HS-27A (cell line): ENCODE results near the gene ABCA7.
"Not testable (repeated sequence)": the region's sequence is repeated elsewhere in the genome, so short reads cannot be mapped to it uniquely, and the experiment has no call there.

Experiments used
- DNase-seq: peaks from one replicate; pipeline ENCODE4 v3.0.0-alpha.2; 2012; ENCODE audit warnings: low read depth, missing footprints

ABCA7 gene

DNA sequence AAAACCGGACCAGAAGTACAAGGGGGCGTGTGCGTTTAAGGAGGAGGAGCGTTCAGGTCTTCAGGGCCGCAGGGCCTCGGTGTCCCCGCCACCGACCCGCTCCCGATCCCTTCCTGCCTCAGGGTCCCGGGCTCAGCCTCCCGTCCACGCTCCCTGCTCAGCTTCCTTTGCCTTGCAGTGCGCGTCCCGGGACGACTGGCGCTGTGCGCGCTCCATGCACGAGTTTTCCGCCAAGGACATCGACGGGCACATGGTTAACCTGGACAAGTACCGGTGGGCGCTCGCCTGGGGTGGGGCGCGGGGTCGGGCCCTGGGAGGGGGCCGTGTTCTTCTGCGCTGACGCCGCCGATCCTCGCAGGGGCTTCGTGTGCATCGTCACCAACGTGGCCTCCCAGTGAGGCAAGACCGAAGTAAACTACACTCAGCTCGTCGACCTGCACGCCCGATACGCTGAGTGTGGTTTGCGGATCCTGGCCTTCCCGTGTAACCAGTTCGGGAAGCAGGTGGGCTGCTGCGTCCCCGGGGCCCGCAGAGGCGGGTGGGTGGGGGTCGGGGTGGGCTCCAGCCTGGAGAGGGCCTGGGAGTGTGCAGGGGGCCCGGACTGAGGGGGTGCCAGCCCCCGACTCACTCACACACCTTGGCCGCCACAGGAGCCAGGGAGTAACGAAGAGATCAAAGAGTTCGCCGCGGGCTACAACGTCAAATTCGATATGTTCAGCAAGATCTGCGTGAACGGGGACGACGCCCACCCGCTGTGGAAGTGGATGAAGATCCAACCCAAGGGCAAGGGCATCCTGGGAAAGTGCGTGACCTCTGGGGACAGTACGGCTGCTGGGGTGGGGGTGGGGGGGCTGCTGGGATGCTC lies 65.3 kb downstream of the ABCA7 start:
- DNase-seq: no peak

DNA sequence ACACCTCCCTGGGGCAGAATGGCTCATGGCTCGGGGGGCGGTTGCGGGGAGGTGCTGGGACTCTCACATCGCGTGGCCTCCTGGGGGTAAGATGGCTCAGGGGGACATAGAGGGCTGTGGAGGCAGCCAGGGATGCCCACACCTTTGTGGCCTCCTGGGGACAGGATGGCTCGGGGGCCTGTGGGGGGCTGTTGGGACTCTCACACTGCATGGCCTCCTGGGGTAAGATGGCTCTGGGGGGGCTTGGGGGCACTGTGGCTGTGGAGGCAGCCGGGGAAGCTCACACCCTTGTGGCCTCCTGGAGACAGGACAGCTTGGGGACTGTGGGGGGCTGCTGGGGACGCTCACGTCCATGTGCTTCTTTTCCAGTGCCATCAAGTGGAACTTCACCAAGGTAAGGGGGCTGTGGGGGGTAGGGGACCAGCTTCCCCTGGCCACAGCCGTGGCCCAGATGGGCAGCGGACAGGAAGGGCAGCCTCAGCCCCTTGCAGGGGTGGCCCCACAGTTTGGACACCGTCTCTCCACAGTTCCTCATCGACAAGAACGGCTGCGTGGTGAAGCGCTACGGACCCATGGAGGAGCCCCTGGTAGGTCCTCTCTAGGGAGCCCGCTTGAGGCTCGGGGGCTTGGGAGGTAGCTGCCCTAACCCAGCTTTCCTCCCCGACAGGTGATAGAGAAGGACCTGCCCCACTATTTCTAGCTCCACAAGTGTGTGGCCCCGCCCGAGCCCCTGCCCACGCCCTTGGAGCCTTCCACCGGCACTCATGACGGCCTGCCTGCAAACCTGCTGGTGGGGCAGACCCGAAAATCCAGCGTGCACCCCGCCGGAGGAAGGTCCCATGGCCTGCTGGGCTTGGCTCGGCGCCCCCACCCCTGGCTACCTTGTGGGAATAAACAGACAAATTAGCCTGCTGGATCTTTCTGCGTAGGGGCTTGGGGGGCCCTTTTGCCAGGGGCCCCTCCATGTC lies 66.2 kb downstream of the ABCA7 start:
- DNase-seq: no peak

DNA sequence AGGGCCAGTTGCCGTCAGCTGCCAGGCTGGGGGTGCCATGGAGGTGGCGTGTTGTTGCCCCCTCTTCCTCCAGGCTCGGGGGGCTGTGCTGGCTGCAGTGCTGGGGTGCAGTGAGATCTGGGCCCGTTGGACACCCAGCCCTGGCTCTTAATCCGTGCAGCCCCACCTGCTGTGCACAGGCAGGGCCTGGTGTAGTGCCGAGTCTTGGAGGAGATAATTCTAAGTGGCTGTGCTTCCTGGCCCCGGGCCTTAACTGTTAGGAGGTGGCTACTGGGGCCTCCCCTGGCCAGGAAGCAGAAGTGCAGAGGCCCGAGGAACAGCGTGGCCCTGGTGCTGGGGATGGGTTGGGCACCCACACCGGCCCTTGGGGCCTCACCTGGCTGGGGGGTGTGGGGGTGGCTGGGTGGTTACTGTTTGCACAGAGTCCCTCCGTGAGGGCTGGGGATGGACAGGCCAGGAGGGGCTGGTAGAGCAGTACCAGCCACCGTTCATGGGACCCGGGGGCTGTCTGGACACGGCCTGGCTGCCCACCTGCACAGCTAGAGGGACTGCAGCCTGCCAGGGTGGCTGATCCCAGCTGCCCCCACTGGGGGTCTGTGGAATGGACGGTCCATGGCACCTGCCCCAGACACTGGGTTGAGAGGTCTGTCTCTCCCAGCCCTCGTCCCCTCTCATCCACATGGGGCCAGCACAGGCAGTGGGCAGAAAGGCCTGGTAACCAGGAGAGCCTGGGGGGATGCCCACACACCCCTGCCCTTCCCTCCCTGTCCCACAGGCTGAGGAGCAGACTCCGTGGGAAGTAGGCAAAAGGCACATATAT lies 67.1 kb downstream of the ABCA7 start:
- no peak for DNase-seq

DNA sequence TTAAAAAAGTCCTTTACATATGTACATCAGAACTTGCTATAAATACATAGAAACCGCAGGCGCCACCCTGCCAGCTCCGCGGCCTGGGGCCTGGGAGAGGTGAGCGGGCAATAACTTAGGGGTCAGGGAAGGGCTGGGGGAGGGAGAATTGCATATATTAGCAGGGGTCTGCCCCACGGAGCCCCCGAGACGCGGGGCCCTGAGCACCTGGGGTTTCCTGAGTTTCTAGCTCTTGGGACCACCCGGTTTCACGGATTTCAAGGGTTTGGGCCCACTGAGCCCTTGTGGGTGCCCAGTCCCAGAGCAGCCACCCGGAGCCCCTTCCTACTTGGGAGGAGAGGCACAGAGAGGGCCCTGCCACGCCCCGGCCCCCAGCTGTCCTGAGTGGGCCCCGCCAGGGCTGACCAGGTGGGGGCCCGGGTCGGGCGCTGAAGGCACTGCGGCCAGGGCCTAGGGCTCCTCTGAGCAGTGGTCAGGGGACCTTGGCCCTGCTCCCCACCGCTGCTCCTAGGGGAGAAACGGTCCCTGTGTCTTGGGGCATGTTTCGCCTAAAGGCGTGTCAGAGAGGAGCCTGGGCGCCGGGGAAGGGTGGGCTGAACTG lies 67.9 kb downstream of the ABCA7 start:
- no peak for DNase-seq

DNA sequence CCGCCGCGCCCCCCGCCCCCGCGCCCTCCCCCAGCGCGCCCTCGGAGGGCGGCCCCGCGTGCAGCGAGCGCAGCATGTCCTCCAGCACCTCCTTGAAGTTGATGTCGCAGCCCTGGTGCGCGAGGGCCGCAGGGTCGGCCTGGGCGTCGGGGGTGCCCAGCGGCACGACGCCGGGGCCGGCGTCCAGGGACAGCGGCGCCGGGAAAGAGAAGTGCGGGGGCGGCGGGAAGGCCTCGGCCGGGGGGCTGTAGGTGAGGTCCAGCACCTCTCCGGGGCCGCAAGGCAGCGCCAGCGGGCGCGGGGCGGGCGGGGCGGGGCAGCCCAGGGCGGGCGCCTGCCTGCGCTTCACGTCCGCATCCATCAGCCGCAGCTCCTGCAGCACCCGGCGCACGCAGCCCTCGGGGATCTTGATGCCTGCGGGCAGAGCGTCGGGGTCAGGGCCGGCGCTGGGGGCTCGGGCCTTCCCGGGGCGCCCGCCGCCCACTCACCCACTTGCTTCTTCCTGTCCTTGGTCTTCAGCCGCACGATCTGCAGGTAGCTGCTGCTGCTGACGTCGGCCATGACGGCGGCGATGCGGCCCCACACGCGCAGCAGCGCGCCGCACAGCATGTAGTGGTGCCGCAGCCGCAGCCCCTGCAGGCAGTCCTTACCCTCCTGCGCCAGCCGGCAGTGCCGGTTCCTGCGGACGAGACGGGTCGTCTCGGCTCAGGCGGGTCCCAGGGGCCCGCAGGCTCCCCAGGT lies 68.6 kb downstream of the ABCA7 start:
- DNase-seq: no peak

DNA sequence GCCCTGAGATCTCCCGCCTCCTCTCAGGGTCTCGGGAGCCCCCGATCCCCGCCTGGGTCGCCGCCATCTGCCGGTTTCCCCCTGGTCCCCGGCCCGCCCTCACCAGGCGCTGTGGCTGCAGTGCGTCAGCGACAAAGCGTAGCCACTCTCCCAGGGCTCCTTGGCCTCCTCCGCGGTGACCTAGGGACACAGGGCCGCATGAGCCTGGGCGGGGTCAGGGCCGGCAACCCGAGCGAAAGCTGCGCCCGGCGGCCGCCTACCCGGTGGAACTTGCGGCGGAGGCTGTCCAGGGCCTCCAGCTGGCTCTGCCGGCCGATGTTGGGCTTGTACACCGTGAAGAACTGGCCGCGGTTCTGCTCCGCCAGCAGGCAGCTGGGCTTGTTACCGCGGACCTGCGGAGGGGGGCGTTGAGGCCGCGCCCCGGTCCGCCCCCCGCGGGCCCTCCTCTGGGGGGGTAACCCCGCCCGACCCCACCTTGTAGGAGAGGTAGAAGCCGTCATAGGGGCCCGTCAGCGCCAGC lies 69.2 kb downstream of the ABCA7 start:
- DNase-seq: no peak

DNA sequence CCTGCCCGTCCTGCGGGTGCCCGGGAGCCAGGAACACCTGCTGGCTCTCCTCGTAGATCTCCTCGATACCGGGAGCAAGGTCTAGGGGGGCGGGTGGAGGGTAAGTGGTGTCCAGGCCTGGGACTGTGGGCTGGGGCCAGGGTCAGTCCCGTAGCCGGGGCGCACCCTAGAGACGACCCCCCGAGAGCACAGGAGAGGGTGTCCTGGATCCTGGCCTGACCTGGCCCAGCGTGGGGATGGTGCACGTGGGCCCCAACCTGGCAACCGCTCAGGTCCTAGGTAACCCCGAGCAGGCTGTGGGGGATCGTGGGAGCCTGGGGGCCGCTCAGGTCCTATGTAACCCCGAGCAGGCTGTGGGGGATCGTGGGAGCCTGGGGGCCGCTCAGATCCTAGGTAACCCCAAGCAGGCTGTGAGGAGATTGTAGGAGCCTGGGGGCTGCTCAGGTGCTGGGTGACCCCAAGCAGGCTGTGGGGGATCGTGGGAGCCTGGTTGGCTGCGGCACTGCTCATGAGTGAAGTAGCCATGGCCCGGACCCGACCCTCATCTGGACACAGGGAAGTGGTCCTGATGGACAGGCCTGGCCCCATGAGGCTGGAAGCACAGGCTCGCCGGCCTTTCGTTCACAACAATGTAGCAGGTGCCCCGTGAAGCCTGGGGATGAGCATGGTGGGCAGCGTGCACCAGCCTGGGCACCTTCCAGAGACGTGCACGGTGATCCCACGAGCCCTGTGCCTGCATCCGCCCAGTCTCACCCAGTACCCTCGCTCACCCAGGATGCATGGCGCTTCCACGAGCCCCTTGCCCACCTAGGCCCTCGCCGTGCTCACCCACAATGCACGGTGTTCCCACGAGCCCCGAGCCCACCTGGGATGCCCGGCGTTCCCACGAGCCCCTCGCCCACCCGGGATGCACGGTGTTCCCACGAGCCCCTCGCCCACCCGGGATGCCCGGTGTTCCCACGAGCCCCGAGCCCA lies 70.1 kb downstream of the ABCA7 start:
- no peak for DNase-seq

DNA sequence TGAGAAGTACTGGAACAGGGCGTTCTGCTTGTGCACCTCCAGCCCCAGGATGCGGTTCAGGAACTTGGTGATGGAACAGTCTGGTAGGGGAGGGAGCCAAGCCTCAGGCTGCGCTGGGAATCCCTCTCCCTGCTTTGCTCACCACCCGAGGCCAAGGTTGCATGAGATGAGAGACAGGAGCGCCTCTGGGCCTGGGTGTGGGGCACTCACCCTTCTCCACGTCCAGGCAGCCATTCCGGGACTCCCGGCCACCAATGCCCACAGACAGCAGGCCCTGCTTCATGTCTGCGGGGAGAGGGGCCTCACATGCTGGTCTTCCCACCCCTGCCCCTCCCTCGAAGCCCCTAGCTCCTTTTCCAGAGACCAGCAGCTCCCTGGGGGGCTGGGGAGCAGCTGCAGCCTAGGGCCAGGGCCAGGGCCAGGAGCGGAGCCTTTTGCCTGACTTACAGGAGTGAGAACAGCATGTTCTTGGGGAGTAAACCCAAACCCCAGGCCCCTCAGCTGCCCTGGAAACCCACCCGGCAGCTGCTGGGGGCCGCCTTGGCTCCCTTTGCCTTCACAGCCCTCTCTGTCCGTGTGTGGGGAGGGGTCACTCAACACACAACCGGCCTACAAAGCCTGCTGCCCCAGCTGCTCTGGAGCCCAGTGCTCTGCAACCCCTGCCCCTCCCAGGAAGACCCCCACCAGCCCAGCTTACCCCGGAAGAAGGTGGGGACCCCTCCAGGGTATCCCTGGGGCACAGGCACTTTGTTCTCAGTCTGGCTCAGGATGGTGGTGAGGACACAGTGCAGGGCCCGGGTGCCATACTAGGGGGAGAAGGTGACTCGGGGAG lies 71.1 kb downstream of the ABCA7 start:
- no peak for DNase-seq

DNA sequence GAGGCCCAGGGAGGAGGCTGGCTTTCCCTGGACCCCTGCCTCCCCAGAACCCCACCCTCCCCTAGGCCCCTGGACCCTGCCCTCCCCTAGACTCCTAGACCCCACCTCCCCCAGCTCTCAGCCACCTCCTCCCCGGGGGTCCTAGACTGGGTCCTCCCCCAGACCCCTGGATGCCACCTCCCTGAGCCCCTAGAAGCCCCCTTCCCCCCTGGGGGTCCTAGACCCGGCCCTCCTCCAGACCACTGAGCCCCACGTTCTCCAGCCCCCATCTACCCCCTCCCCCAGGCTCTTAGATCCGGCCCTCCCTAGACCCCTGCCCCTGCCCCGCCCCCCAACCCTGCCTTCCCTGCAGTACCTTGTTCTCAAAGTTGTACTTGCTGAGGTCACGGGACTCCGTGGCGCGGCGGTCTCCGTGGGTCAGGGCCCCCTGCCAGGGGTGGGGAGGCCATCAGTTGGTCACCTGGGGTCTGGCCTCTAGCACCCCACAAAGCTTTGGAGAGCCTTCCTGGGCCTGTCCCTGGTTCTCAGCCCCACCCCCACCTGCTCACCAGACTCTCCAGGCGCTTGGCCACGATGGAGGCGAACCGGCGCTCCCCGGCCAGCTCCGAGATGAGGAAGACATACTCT lies 71.8 kb downstream of the ABCA7 start:
- no peak for DNase-seq

DNA sequence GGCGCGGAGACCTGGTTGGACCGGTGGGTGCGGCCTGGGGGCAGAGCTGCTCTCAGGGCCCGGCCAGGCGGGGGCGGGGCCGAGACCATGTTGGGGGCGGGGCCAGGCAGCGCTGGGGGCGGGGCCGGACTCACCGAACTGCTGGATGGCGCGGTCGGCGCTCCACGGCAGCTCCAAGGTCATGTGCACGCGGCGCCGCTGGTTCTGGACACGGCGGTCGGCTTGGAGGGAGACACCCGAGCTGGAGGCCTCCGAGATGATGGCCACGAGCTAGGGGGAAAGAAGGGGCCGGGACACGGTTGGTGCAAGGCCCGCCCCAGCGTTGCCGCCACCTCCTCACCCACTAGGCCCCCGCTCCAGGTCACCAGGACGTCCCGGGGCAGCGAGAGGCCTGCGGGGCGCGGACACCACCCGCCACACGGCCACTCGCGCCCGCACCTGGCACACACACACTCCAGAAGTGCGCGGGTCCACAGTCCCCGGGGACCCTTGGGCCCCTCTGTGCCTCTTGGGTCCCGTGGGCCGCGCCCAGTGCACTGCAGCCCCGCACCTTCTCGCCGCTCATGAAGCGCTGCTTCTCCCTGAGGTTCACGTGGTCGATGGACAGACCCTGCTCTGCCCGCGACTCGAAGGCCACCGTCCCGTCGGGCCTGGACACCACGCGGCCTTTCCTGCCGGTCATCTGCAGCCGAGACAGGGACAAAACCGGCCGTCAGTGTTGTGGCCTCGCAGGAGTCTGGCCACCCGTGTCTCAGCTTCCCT lies 72.5 kb downstream of the ABCA7 start:
- DNase-seq: no peak

DNA sequence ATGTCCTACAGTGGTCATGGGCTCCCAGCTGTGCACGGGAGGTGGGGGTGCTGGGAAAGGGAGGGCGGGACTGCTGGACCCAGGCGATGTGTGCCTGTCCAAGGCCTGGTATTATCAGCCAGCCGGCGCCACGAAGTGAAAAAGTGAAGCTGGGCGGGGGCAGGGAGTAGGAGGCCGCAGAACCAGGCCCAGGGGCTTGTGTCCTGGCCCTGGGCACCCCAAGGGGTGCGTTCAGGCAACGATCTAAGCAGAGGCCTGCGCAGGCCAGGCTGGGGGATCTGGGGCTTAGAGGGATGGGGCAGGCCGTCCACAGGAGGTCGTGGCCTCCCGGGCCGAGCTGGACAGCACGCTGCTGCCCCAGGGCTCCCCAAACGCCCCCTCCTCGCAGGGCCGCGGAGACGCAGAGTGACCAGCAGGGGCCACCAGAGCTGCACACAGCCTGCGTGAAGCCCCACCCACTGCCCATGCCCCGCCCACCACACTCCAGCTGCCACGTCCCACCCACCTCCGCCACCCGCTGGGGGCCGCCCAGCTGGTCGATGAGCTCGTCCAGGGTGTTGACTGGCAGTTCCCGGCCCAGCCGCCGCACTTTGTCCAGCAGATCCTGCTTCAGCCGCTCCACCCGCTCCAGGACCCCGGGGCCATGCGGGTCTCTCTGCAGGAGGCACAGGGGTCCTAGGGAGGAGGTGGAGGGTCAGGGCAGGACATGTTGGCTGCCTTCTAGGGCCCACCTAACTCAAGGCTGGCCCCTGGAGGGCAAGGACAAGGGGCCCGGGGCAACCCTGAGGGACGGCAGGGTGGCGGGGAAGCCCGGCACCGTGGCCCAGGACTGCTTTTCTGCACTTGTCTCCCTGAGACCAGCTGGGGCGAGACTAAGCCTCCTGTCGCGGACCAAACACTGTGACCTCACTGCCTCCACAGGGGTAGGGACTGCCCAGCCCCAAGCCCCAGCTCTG lies 73.4 kb downstream of the ABCA7 start:
- DNase-seq: no peak

DNA sequence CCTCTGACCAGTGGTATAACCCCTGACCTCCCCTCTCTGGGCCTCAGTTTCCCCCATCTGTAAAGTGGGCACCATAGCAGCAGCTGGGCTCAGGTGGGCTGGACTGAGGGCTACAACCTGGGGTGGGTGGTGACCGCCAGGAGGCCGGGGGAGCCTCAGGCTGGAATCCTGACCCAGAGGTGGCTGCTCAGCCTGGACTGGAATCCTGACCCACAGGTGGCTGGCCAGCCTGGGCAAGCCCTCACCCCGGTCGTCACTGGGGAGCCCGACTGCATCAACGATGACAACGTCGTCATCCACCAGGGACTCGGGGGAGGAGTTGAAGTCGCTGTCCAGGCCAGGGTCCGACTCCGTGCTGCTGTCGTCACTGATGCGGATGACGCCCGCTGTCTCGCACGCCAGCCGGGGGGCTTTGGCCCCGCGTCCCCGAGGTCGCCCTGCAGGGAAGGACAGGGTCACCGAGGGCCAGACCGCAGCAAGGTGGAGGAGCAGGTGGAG lies 74.1 kb downstream of the ABCA7 start:
- DNase-seq: no peak

DNA sequence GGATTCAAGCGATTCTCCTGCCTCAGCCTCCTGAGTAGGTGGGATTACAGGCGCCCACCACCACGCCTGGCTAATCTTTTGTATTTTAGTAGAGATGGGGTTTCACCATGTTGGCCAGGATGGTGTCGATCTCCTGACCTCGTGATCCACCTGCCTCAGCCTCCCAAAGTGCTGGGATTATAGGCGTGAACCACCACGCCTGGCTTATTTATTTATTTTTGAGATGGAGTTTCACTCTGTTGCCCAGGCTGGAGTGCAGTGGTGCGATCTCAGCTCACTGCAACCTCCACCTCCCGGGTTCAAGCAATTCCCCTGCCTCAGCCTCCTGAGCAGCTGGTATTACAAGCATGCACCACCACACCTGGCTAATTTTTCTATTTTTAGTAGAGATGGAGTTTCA lies 74.8 kb downstream of the ABCA7 start:
- DNase-seq: not testable (repeated sequence)
